HepG2 (cell line): ENCODE data around the gene CHTF8. TPM values are rescaled to one million over a fixed set of nuclear protein-coding genes. Genes with fewer than 3 reads are reported as not detected.

Experiments
- CAMTA2 ChIP-seq: sonication (generic); formaldehyde crosslinking; IDR thresholded peaks from 2 replicates; pipeline ENCODE4 v1.4.0; 2020; ENCODE audit warnings: mild to moderate bottlenecking, missing genetic modification reagents, borderline replicate concordance
- DR1 ChIP-seq: sonication (generic); formaldehyde crosslinking; IDR thresholded peaks from 2 replicates; pipeline ENCODE4 v1.8.0; 2021; ENCODE audit warnings: mild to moderate bottlenecking, missing genetic modification reagents, inconsistent platforms
- MED1 ChIP-seq: sonication (generic); formaldehyde crosslinking; IDR thresholded peaks from 2 replicates; pipeline ENCODE4 v1.4.0; 2020; ENCODE audit warnings: missing genetic modification reagents
- PHF8 ChIP-seq: sonication (generic); formaldehyde crosslinking; IDR thresholded peaks from 2 replicates; pipeline ENCODE4 v1.5.0; 2020; ENCODE audit warnings: missing genetic modification reagents
- SRF ChIP-seq: IDR thresholded peaks from 2 replicates; pipeline ENCODE4 v1.6.1; 2011; ENCODE audit warnings: mild to moderate bottlenecking, low read depth, low read length, moderate library complexity
- TOE1 ChIP-seq: sonication (generic); formaldehyde crosslinking; IDR thresholded peaks from 2 replicates; pipeline ENCODE4 v1.4.0; 2020; ENCODE audit warnings: mild to moderate bottlenecking, missing genetic modification reagents
- ZBTB20 ChIP-seq: sonication (generic); formaldehyde crosslinking; IDR thresholded peaks from 2 replicates; pipeline ENCODE4 v1.8.1; 2023; ENCODE audit warnings: missing genetic modification reagents, low read depth, mild to moderate bottlenecking, borderline replicate concordance
- ZNF562 ChIP-seq: sonication (generic); formaldehyde crosslinking; IDR thresholded peaks from 2 replicates; pipeline ENCODE4 v1.8.0; 2022; ENCODE audit warnings: missing genetic modification reagents, borderline replicate concordance
- ZNF784 ChIP-seq: sonication (generic); formaldehyde crosslinking; IDR thresholded peaks from 2 replicates; pipeline ENCODE4 v1.5.1; 2020; ENCODE audit warnings: missing genetic modification reagents, mild to moderate bottlenecking, borderline replicate concordance
- ZNF850 ChIP-seq: sonication (generic); formaldehyde crosslinking; conservative IDR thresholded peaks from 2 replicates; pipeline ENCODE4 v1.9.0; 2021; ENCODE audit warnings: mild to moderate bottlenecking, missing genetic modification reagents
- ZSCAN29 ChIP-seq: sonication (generic); formaldehyde crosslinking; conservative IDR thresholded peaks from 2 replicates; pipeline ENCODE4 v1.4.0; 2020; ENCODE audit warnings: mild to moderate bottlenecking, missing genetic modification reagents
- polyA plus RNA-seq, 8 experiments: library from polyadenylated mRNA; depleted of rRNA in 3 of 8; stranded (reverse) in 7 of 8; unstranded in 1 of 8; fragments of >200 nt; fragmentation: Illumina TruSeq in 4 of 8; extraction: Trizol in 4 of 8; gene quantifications; 2 replicates each; pipeline versions ENCODE4 v1.2.1 to v1.2.3, GENCODE V29; 2011 to 2016; ENCODE audit warnings: low read depth in 4 of 8, missing spikeins in 1 of 8, mixed read lengths in 1 of 8; ENCODE audit not compliant: insufficient read depth in 1 of 8
- total RNA-seq, 5 experiments: library from RNA; depleted of rRNA; stranded (reverse); fragments of >200 nt; fragmentation: Illumina TruSeq; extraction: Trizol; gene quantifications; 2 replicates each; pipeline ENCODE4 v1.2.3, GENCODE V29; 2016; ENCODE audit warnings: low read depth in 1 of 5
- TF ChIP-seq, protein P1 (sequence below): IDR thresholded peaks from 2 replicates; pipeline ENCODE4 v1.6.1; 2016
- TF ChIP-seq, protein P2 (sequence below): sonication (generic); formaldehyde crosslinking; IDR thresholded peaks from 2 replicates; pipeline ENCODE4 v1.4.0; 2020; ENCODE audit warnings: missing genetic modification reagents
- TF ChIP-seq, protein P3 (sequence below): sonication (generic); formaldehyde crosslinking; IDR thresholded peaks from 2 replicates; pipeline ENCODE4 v1.5.1; 2020; ENCODE audit warnings: missing genetic modification reagents, mild to moderate bottlenecking, borderline replicate concordance
- TF ChIP-seq, protein P4 (sequence below), 2 experiments: sonication (generic) in 1 of 2; formaldehyde crosslinking in 1 of 2; IDR thresholded peaks; 2 replicates each; pipeline versions ENCODE4 v1.4.0 to v1.6.1; 2018 to 2020; ENCODE audit warnings: missing genetic modification reagents in 2 of 2, borderline replicate concordance in 1 of 2, low read depth in 1 of 2, mild to moderate bottlenecking in 1 of 2, missing biosample characterization in 1 of 2

The CHTF8 gene
- total and polyA plus RNA-seq, 2 of the 13 experiments (the other 11 are each of a cell fraction or from before 2014, with no cell fraction given) = 37.2 to 67.5 TPM

GRCh38 chr16:69131839-69132423 is 457 bp downstream of the CHTF8 start (continued):
- TF ChIP-seq ZNF562 (no peak), ZBTB20 (CRISPR knock-in tag) (no peak; the same call in 1 of the 2 replicates), MED1 (no peak), TOE1 (no peak), ZSCAN29 (CRISPR knock-in tag) (0 out of 2 replicates have a peak, but pooled peaks have one; percentile 14), SRF (no peak), CAMTA2 (CRISPR knock-in tag) (0 out of 2 replicates have a peak, but pooled peaks have one; percentile 8), ZNF784 (CRISPR knock-in tag) (no peak), ZNF850 (CRISPR knock-in tag) (no peak), DR1 (CRISPR knock-in tag) (no peak), PHF8 (CRISPR knock-in tag) (no peak)
- TF ChIP-seq, protein P1, sequence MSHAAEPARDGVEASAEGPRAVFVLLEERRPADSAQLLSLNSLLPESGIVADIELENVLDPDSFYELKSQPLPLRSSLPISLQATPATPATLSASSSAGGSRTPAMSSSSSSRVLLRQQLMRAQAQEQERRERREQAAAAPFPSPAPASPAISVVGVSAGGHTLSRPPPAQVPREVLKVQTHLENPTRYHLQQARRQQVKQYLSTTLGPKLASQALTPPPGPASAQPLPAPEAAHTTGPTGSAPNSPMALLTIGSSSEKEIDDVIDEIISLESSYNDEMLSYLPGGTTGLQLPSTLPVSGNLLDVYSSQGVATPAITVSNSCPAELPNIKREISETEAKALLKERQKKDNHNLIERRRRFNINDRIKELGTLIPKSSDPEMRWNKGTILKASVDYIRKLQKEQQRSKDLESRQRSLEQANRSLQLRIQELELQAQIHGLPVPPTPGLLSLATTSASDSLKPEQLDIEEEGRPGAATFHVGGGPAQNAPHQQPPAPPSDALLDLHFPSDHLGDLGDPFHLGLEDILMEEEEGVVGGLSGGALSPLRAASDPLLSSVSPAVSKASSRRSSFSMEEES (CRISPR knock-in tag) = no peak
- TF ChIP-seq, protein P2, sequence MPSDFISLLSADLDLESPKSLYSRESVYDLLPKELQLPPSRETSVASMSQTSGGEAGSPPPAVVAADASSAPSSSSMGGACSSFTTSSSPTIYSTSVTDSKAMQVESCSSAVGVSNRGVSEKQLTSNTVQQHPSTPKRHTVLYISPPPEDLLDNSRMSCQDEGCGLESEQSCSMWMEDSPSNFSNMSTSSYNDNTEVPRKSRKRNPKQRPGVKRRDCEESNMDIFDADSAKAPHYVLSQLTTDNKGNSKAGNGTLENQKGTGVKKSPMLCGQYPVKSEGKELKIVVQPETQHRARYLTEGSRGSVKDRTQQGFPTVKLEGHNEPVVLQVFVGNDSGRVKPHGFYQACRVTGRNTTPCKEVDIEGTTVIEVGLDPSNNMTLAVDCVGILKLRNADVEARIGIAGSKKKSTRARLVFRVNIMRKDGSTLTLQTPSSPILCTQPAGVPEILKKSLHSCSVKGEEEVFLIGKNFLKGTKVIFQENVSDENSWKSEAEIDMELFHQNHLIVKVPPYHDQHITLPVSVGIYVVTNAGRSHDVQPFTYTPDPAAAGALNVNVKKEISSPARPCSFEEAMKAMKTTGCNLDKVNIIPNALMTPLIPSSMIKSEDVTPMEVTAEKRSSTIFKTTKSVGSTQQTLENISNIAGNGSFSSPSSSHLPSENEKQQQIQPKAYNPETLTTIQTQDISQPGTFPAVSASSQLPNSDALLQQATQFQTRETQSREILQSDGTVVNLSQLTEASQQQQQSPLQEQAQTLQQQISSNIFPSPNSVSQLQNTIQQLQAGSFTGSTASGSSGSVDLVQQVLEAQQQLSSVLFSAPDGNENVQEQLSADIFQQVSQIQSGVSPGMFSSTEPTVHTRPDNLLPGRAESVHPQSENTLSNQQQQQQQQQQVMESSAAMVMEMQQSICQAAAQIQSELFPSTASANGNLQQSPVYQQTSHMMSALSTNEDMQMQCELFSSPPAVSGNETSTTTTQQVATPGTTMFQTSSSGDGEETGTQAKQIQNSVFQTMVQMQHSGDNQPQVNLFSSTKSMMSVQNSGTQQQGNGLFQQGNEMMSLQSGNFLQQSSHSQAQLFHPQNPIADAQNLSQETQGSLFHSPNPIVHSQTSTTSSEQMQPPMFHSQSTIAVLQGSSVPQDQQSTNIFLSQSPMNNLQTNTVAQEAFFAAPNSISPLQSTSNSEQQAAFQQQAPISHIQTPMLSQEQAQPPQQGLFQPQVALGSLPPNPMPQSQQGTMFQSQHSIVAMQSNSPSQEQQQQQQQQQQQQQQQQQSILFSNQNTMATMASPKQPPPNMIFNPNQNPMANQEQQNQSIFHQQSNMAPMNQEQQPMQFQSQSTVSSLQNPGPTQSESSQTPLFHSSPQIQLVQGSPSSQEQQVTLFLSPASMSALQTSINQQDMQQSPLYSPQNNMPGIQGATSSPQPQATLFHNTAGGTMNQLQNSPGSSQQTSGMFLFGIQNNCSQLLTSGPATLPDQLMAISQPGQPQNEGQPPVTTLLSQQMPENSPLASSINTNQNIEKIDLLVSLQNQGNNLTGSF = no peak
- TF ChIP-seq, protein P3, sequence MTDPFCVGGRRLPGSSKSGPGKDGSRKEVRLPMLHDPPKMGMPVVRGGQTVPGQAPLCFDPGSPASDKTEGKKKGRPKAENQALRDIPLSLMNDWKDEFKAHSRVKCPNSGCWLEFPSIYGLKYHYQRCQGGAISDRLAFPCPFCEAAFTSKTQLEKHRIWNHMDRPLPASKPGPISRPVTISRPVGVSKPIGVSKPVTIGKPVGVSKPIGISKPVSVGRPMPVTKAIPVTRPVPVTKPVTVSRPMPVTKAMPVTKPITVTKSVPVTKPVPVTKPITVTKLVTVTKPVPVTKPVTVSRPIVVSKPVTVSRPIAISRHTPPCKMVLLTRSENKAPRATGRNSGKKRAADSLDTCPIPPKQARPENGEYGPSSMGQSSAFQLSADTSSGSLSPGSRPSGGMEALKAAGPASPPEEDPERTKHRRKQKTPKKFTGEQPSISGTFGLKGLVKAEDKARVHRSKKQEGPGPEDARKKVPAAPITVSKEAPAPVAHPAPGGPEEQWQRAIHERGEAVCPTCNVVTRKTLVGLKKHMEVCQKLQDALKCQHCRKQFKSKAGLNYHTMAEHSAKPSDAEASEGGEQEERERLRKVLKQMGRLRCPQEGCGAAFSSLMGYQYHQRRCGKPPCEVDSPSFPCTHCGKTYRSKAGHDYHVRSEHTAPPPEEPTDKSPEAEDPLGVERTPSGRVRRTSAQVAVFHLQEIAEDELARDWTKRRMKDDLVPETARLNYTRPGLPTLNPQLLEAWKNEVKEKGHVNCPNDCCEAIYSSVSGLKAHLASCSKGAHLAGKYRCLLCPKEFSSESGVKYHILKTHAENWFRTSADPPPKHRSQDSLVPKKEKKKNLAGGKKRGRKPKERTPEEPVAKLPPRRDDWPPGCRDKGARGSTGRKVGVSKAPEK = no peak
- TF ChIP-seq, protein P4, sequence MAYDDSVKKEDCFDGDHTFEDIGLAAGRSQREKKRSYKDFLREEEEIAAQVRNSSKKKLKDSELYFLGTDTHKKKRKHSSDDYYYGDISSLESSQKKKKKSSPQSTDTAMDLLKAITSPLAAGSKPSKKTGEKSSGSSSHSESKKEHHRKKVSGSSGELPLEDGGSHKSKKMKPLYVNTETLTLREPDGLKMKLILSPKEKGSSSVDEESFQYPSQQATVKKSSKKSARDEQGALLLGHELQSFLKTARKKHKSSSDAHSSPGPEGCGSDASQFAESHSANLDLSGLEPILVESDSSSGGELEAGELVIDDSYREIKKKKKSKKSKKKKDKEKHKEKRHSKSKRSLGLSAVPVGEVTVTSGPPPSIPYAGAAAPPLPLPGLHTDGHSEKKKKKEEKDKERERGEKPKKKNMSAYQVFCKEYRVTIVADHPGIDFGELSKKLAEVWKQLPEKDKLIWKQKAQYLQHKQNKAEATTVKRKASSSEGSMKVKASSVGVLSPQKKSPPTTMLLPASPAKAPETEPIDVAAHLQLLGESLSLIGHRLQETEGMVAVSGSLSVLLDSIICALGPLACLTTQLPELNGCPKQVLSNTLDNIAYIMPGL (CRISPR knock-in tag; IDR thresholded peaks at IDR 0.05; ENCODE audit: borderline replicate concordance in 1 of 2, low read depth in 1 of 2) = peak in 1 of 2 experiments; percentile 70; a peak in 2 of 4 replicates
